DMS114 treated with DMSO at 0.1 percent for 48 hours (cell line): ENCODE data around the gene TMOD3.

Experiments used
- DNase-seq: peaks from one replicate; lab custom pipeline; 2025; ENCODE audit not compliant: unreplicated experiment; lab: John Stamatoyannopoulos, UW

TMOD3 gene

DNA sequence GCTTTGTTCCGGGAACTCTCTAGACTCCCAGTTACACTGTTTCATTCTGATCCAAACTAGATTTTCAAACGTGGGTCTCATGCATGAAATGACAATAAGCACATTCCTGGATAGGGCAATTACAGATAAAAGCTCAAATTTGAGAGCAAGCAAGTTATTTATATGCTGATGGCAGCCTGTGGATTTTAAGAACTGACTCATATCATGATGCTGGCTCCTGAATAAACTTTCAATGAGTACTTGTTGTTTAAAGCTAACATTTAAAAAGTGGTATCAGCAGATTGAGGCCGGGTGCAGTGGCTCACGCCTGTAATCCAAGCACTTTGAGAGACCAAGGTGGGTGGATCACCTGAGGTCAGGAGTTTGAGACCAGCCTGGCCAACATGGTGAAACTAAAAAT, 75.5 kb downstream of the TMOD3 start:
- DNase-seq = no peak

DNA sequence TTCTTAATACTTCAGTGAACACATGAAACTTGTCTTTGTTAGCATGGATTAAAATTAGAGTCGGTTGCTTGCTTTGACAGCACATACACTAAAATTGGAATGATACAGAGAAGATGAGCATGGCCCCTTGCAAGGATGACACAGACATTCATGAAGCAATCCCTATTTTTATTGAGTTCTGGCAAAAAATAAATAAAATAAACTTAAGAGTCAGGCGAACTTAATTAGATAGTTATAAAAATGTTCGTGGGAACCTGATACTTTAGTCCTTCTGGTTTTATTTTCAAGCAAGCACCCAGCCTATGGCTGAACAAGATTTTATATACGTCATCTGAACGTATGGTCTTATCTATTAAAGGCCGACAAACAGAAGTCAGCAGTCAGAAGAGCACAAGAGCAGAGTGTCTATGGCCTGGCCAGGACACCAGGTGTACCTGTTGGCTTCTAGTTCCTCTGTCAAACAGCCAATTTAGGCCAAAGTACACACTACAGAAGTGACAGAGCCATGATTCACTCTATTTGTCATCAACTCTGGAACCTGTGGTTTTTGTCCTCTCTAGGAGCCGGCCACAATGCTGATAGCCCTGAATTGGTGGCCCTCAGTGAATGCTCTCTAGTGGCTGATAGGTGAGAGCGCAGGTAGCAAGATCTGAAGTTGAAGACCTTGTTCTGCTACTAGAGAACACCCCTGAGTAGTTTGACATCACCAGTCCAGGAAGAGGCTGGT, 77.8 kb downstream of the TMOD3 start:
- DNase-seq = no peak

- no peak for DNase-seq
These were observed 78.9 kb downstream of the TMOD3 start for GRCh38 chr15:51908316-51908715.

DNA sequence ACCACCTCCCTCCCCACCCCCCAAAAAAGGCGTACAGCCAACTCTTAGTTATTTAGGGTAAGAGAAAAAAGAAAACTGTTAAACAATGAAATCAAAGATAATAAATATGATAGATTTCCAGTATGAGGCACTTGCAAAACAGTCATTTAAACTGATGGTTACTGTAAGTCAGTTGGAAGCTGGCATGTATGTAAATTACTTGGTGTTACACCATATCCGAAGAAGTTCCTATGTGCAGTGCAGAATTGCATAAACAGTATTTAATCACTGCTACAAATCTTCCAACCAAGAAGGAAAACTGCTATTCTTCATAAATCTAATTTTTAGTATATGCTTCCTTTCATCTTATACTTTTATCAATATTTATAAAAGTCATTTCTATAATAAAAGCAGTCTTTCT, 80.1 kb downstream of the TMOD3 start:
- no peak for DNase-seq

DNA sequence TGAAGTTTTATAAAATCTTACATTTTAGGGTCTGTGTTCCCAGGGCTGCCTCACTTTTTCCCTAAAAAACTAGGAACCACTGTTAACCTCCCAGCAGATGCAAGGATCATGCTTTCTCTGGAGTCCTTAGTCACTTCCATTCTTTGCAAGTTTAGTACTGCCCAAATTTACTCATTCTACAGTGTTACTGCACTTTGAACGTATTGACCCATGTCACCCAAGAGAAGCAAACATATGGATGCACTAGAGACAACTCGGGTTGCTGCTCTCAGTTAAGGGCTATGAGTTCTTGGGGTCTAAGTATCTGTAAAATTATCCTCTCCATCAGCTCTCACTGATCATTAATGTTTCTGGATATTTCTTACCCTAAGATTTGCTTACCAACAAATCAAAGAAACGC, 83.1 kb downstream of the TMOD3 start:
- DNase-seq = no peak

DNA sequence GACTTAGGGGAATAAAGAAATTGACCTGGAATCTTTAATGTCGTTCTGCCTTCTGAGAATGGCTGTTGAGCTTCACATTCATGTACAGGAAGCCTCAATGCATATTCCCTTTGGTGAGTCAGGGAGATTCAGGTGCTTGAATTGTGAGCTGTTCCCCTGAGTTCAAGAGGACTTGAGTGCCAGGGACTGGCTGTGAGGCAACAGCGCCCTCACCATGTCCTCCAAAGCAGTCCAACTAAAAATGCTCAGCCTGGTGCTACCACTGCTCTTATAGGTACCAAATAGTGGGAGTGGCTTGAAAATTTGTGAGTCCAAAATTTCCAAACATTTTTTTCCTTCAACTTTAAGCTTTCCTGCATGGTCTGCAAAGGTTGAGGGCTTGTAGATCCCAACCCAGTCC, 88.0 kb downstream of the TMOD3 start:
- no peak for DNase-seq

DNA sequence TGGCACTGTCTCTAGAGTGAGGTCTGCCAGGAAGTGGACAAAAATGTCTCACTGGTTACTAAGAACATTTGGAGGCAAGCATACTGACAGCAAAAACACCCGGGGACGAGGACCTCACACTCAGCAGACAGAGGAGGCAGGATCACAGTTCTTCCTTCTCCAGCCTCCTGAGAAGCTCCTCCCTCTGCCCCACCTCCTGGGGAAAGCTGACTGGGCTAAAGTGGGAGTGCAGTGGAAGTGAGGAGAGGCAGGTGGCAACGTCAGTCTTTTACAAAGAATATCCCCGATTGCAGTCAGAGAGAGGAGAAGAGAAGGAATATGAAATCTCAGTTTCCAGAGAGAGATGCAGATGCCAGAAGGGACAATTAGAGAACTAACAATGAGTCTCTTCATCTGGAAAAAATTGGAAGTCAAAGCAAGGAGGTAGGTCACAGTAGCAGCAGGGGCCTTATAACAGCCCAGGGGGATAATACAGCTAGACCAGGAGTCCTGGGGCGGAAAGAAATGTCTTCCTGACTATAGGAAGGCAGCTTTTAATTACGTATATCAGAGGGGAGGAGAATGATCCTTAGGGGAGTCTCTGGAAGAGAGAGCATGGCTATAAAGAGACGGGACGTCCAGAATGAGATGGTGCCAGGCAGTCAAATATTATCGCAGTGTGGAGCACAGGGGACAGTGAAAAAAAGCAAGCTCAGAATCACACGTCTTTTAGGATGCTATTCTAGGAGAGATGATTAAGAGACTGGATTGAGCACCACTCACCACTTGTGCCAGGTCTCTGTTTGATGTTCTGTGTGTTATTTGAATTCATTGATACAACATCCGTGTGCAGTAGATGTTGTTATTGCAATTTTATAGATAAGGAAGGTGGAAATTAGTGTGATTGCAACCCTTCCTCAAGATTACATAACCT, 95.0 kb downstream of the TMOD3 start:
- no peak for DNase-seq

- no peak for DNase-seq
These were observed 97.4 kb downstream of the TMOD3 start for GRCh38 chr15:51926809-51927208.

GRCh38 chr15:51931016-51931415, 101.6 kb downstream of the TMOD3 start:
- DNase-seq = no peak

DNA sequence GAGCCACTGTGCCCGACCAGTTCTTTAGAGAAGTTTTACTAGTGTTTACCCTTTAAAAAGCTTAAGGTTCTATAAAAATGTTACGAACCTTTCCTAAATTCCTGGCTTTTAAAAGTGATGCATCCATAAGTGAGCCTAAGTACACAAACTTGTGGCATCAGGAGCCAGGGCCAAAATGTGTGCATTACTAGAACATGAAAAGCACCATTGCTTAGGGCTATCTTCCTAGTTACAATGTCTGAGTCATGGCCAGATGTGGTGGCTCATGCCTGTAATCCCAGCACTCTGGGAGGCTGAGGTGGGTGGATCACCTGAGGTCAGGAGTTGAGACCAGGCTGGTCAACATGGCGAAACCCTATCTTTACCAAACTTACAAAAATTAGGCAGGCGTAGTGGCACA, 102.2 kb downstream of the TMOD3 start:
- DNase-seq = no peak

- no peak for DNase-seq
These were observed 102.7 kb downstream of the TMOD3 start for GRCh38 chr15:51932161-51932560.

GRCh38 chr15:51935466-51936104, 106.1 kb downstream of the TMOD3 start:
- no peak for DNase-seq

GRCh38 chr15:51936105-51936478, 106.6 kb downstream of the TMOD3 start:
- no peak for DNase-seq

- no peak for DNase-seq
These were observed 108.8 kb downstream of the TMOD3 start for GRCh38 chr15:51938286-51938685.

DNA sequence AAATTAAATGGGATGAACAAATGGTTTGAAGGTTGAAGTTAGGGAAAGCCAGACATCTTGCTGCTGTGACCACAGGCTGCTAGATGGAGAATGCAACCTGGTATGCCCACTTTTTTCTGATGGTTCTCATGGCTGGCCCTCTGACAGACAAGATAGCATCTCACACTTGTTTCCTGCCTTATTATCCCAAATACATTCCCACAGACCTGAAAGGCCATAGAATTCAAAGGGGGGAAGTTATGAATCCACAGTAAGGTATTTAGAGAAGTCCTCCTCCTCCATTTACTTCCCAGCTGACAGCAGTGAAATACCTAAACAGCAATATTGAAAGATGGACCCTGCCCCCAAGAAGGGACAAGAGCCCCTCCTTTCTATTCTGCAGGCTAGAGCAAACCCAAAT, 109.8 kb downstream of the TMOD3 start:
- no peak for DNase-seq

GRCh38 chr15:51947124-51947523, 117.7 kb downstream of the TMOD3 start:
- DNase-seq = no peak

GRCh38 chr15:51952805-51953204, 123.4 kb downstream of the TMOD3 start:
- no peak for DNase-seq

DNA sequence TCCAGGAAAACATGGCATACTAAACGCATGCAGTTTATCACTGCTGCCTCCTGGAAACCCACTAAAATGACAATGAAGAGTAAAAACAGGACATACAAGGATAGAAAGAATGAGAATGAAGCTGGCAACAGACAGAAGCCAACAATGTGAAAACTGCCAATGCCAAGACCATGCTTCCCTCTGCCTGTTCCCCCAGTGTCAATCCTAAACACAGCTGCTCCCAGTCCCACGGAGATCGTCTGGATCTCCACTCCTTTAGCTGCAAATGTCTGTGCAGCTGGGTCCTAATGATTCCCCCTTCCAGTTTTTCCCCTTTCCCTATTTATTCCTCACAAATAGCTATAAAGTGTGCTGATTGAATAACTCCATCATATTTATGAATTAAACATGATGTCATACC, 126.1 kb downstream of the TMOD3 start:
- no peak for DNase-seq
